NOMO-1 (cell line): ENCODE measurements around the gene TBC1D12.
"Not testable (repeated sequence)": the region's sequence is repeated elsewhere in the genome, so short reads cannot be mapped to it uniquely, and the experiment has no call there.

Experiments
- DNase-seq, 2 experiments: peaks; one replicate each; lab custom pipeline; 2025; ENCODE audit not compliant: unreplicated experiment in 2 of 2; lab: John Stamatoyannopoulos, UW

Gene TBC1D12

GRCh38 chr10:94533027-94533426 is 130.7 kb downstream of the TBC1D12 start:
- no peak for DNase-seq

DNA sequence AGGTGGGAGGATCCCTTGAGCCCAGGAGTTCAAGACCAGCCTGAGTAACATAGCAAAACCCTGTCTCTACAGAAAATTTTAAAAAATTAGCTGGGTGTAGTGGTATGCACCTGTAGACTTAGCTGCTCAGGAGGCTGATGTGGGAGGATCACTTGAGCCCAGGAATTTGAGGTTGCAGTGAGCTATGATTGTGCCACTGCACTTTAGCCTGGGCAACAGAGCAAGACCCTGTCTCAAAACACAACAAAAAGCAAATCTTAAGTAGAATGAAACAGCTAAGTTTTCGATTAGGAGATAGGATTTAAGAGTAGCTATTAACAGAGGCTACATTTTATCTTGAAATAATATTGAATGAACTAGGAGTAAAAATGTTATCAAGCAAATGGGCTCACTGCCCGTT is 139.9 kb downstream of the TBC1D12 start:
- not testable (repeated sequence) for DNase-seq

DNA sequence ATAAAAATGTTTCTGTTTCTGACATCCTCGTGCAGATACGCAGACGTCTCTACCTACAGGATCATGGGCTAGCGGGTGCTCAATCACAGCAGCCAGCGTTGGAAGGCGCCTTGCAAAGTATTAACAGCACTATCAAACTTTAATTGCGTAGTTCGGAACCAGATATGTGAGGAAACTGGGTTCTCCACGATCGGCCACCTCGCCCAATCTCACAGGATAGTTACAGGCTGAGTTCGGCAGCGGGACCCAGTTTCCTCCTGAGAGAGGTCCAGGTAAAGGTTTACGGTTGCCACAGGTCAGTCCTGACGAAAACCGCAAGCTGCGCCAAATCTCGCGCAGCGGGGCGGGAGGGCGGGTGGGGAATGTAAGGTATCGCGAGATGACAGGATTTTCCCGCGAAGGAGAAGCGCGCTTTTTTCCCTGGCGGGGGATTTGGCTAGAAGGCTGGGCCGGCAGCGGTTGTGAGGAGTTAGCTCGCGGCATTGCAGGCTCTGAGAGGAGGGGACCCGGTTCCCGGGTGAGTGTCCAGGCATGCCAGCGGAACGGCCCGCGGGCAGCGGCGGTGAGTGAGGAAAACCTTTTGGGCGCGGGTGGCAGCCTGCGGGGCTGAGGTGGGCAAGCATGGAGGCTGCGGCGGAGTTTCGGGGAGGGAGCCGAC is 143.2 kb downstream of the TBC1D12 start, which contains the start of gene HELLS:
TSS of gene HELLS (plus strand) at position 398 of the 658 bp plus-strand sequence. CDS start at position 532, 134 bp downstream.
- DNase-seq, result peak; percentile 78 to 86

DNA sequence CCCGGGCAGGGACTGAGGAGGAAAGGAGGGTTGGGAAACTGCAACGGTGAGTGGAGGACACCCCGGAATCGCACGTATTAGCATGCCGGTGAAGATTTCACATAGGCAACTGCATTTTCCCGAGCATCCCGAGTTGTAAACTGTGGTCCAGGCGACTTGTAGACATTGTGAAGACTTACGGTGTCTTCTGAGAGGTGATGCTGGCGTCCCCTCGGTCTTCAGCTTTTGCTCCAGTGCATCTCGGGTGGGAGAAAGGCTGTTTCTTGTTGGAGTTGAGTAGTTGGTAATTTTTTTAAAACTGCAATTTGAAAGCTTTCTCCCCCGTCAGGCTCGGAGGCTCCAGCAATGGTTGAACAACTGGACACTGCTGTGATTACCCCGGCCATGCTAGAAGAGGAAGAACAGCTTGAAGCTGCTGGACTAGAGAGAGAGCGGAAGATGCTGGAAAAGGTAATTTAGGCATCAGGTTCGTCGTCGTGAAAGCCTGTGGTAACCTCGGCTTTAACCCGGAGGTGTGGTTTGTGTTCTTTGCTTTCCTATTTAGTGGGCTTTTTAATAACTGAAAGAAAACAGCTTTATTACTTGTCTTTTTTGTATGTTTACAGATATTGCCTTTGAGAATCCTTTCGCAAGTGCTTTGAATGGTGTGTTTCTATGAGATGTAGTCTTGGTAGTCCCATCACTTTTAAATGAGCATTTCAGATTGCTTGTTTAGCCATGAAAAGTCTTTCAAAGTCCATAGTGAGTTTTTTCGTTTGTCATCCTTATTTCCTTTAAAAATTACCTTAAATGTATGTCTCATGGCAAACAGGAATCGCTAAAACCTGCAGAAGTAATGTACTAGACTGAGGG is 143.9 kb downstream of the TBC1D12 start:
- peak; percentile 16 to 56 for DNase-seq

- DNase-seq, result peak in 1 of 2 experiments; percentile 10
These were observed 144.5 kb downstream of the TBC1D12 start for GRCh38 chr10:94546901-94547185.

GRCh38 chr10:94549221-94549620 is 146.9 kb downstream of the TBC1D12 start:
- no peak for DNase-seq

GRCh38 chr10:94567714-94568307 is 165.5 kb downstream of the TBC1D12 start:
- DNase-seq, result not testable (repeated sequence)

DNA sequence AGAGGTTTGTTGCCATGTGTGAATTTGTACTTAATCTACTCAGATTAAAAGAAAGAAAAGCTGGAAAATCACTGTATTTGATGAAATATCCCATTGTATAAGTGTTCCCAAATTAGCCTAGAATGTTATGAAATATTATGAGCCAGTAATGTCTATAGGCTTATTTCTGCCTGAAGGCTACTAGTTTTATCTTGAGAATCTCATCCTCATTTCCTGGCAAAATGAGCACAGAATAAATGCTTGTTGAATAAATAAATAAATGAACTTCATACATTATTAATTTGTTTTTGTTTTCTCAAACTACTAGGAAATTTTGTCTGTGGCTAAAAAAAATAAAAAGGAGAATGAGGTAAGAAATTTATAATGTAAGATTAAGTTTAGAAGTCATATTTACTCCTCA is 168.7 kb downstream of the TBC1D12 start:
- DNase-seq, result no peak

DNA sequence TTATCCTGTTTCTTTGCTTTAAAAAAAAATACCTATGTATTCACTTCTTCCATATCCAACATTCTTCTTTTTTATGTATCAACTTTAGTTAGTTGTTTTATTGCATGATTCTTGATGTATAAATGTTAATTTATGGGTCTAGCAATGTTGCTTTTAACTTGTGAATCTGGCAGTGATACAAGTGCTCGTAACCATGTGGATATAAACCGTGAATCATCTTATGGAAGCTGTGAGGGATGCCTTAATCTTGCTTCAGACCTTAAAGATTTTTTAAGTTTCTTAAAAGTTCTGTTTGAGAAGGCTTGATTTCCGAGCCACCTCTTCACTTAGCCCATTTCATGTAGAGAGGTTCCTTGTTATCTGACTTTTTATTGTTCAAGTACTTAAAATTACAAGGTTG is 169.2 kb downstream of the TBC1D12 start:
- no peak for DNase-seq

DNA sequence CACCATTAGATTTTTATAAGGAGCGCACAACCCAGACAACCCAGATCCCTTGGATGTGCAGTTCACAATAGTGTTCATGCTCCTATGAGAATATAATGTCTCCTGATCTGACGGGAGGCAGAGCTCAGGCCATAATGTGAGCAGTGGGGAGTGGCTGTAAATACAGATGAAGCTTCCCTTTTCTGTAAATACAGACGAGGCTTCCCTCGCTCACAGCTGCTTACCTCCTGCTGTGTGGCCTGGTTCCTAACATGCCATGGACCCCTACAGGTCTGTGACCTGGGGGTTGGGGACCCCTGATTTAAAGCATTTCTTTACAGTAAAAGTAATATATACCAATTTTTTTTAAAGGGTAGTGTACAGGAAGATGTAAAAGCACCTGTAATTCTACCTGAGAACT is 176.4 kb downstream of the TBC1D12 start:
- no peak for DNase-seq

DNA sequence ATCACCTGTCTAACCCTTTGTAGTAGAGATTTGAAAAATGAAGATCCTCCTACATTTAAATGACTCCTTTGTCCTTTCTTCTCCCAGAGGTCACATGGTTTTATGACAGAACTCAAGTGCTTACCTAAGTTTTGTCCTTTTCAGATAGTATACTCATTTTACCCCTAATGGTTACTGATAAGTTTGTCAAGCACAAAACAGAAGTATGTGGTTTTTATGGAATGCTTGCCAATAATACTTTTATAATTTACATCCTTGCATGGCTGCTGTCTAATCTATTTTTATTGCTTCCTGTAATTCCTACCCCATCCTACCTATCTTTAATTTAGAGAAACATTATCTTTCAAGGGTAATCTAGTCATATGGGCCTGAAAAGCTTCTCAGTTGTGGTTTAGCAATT is 180.8 kb downstream of the TBC1D12 start:
- DNase-seq, result no peak
